Kidney (tissue), 14 donors: ENCODE results near the gene DISC1. TPM values are rescaled to one million over a fixed set of nuclear protein-coding genes. Genes with fewer than 3 reads are reported as not detected.

Experiments
- DNase-seq, 5 donors: peaks; one replicate each; pipeline ENCODE4 v3.0.0-alpha.2; 2013 to 2020
- FAIRE-seq: peaks from 2 replicates; lab custom pipeline; 2012; peaks lifted over from hg19 to GRCh38; lab: Jason Lieb, UNC
- H3K27ac ChIP-seq, 2 donors: one replicate each; pipeline ENCODE4 v1.7.0; 2013; ENCODE audit warnings: low read depth in 2 of 2, low read length in 2 of 2, inconsistent platforms in 1 of 2
- H3K27me3 ChIP-seq: one replicate; pipeline ENCODE4 v1.7.1; 2013; ENCODE audit warnings: low read length, inconsistent platforms; ENCODE audit not compliant: control insufficient read depth, insufficient read depth
- H3K36me3 ChIP-seq, 3 donors: one replicate each; pipeline versions ENCODE4 v1.7.0 to v1.7.1; 2013; ENCODE audit warnings: low read length in 3 of 3, control low read depth in 1 of 3, inconsistent platforms in 1 of 3; ENCODE audit not compliant: insufficient read depth in 3 of 3, control insufficient read depth in 2 of 3
- H3K4me1 ChIP-seq, 3 donors: one replicate each; pipeline versions ENCODE4 v1.7.0 to v1.7.1; 2013; ENCODE audit warnings: low read length in 3 of 3, inconsistent platforms in 1 of 3, low read depth in 1 of 3; ENCODE audit not compliant: control insufficient read depth in 2 of 3, insufficient read depth in 2 of 3
- H3K4me3 ChIP-seq, 3 donors: one replicate each; pipeline versions ENCODE4 v1.7.0 to v1.8.1; 2013; ENCODE audit warnings: low read length in 3 of 3, control low read depth in 1 of 3, inconsistent platforms in 1 of 3
- H3K9ac ChIP-seq, 3 donors: one replicate each; pipeline versions ENCODE4 v1.7.0 to v1.7.1; 2013; ENCODE audit warnings: low read length in 3 of 3, control low read depth in 1 of 3, inconsistent platforms in 1 of 3
- H3K9me3 ChIP-seq, 3 donors: one replicate each; pipeline versions ENCODE4 v1.7.0 to v1.7.1; 2013; ENCODE audit warnings: low read length in 3 of 3, control low read depth in 1 of 3, inconsistent platforms in 1 of 3; ENCODE audit not compliant: control insufficient read depth in 2 of 3, insufficient read depth in 1 of 3
- intact Hi-C: fragments of 100-400 bp; cut with DNase I; formaldehyde crosslinking; loops from one replicate; pipeline ENCODE4 v1.11.1; 2022
- polyA plus RNA-seq: library from polyadenylated mRNA; stranded (reverse); fragments of 350-450 nt; fragmentation: Illumina TruSeq; extraction: RNeasy Lipid Tissue Mini Kit (QIAGEN cat#74804); gene quantifications from one replicate; pipeline ENCODE4 v1.2.3, GENCODE V29; 2014; ENCODE audit warnings: low read depth, low replicate concordance; ENCODE audit not compliant: insufficient read depth
- total RNA-seq: library from RNA; stranded (reverse); fragmentation: NEBNext Ultra II Directional; extraction: Animal tissue kit (Norgen Biotek cat#: 25700); gene quantifications from one replicate; pipeline ENCODE4 v1.2.1, GENCODE V29; 2021
- TF ChIP-seq, protein P1 (sequence below): IDR thresholded peaks from 3 replicates; pipeline ENCODE4 v1.5.1; 2012; ENCODE audit warnings: mild to moderate bottlenecking, moderate library complexity, borderline replicate concordance; ENCODE audit not compliant: insufficient read depth; ENCODE audit errors: extremely low read depth
- donor health status: control.
- donor health status: control.
- donor health status: control.
- donor health status: control.
- donor health status: control.
- donor health status: DM: yes; HTN: yes; CAD: no.
- donor health status: Normal renal cell carcinoma (clear cell type).

DISC1 gene
- total and polyA plus RNA-seq, 2 donors from 2014 or later, result 0.80 to 15.9 TPM

DNA sequence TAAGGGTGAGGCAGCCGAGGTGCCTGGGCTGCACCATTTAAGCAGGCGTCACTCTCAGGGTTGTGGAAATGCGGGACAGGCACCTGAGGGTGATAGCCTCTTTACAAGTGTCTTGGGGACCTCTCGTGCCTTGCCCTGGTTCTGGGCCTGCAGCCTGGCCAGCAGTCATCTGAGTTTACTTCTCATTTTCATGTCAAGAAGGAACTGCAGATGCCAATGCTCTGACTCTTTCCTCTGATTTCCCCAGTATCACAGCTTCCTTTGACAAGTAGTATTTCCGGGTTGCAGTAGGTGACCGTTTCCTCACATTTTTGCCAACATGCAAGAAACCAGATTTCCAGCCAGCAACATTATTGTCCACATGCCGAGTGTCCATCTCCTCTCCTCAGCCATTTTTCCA is 286.9 kb downstream of the DISC1 start:
- Histone ChIP-seq H3K27me3 (no peaks in the 10 kb centered on the region), H3K9ac (no peak overlapping the region), H3K9me3 (no peaks in the 10 kb centered on the region), H3K4me3 (no peak overlapping the region), H3K4me1 (peaks cover 0 to 2% (median 0%) of the 10 kb centered on the region in 3 donors), H3K36me3 (no peaks in the 10 kb centered on the region), H3K27ac (no peak overlapping the region)
- DNase-seq (no peak), FAIRE-seq (no peak)
- intact Hi-C loops, result no loop called here
- TF ChIP-seq, protein P1, sequence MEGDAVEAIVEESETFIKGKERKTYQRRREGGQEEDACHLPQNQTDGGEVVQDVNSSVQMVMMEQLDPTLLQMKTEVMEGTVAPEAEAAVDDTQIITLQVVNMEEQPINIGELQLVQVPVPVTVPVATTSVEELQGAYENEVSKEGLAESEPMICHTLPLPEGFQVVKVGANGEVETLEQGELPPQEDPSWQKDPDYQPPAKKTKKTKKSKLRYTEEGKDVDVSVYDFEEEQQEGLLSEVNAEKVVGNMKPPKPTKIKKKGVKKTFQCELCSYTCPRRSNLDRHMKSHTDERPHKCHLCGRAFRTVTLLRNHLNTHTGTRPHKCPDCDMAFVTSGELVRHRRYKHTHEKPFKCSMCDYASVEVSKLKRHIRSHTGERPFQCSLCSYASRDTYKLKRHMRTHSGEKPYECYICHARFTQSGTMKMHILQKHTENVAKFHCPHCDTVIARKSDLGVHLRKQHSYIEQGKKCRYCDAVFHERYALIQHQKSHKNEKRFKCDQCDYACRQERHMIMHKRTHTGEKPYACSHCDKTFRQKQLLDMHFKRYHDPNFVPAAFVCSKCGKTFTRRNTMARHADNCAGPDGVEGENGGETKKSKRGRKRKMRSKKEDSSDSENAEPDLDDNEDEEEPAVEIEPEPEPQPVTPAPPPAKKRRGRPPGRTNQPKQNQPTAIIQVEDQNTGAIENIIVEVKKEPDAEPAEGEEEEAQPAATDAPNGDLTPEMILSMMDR, result no peak

DNA sequence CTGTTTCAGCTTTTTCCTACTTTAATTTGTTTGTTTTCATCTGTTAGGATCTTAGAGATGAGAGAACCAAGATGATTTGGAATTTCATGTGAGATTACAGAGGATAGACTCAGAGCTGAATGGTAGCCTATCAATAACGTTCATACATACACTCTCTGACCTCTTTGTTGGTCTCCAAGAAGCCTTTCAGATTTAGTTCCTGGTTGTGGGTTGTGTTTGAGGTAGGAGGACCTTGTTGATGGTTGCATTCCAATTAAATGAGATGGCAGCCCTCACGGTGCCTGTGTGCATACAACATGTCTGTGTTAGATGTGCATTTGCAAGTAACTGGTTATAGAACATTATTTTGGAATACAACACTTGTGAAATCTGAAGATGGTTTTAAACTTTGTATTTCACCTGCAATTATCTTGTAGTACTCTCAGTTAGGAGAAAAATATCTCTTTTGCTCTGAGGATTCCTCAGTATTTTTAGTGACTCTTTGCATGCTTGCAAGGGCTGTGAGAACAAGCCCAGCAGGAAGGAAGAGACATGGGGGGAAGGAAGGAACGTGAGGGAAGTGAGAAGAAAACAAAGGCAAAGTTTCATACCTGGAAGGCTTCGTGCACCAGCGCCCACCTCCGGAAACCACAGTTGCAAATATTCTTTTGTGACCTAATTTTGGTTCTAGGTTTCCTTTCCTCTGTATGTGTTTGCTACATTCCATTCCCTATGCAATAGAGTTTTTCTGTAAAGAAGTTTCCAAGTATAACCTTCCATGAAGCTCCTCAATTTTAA is 291.8 kb downstream of the DISC1 start:
- no peaks in the 10 kb centered on the region for H3K36me3 ChIP-seq
- no peak overlapping the region for H3K4me3 ChIP-seq
- no peaks in the 10 kb centered on the region for H3K27me3 ChIP-seq
- no peak overlapping the region for H3K27ac ChIP-seq
- TF ChIP-seq, protein P1, result no peak
- intact Hi-C loops, result no loop called here
- no peaks in the 10 kb centered on the region for H3K9me3 ChIP-seq
- peaks cover 0 to 4% (median 4%) of the 10 kb centered on the region in 3 donors for H3K4me1 ChIP-seq
- FAIRE-seq, result no peak
- no peak overlapping the region for H3K9ac ChIP-seq
- no peak for DNase-seq

- H3K9me3 ChIP-seq, result no peaks in the 10 kb centered on the region
- intact Hi-C loops, result no loop called here
- FAIRE-seq (no peak), DNase-seq (no peak)
- H3K27ac ChIP-seq, result no peak overlapping the region
- H3K4me3 ChIP-seq, result no peak overlapping the region
- TF ChIP-seq, protein P1, result no peak
- H3K36me3 ChIP-seq, result no peaks in the 10 kb centered on the region
- no peak overlapping the region for H3K9ac ChIP-seq
- no peaks in the 10 kb centered on the region for H3K27me3 ChIP-seq
- peaks cover 0 to 4% (median 4%) of the 10 kb centered on the region in 3 donors for H3K4me1 ChIP-seq
Observed at GRCh38 chr1:231919239-231919885, 292.8 kb downstream of the DISC1 start.
